D721Med (cell line): ENCODE measurements around the gene FADS2.

Experiments used
- DNase-seq: peaks from one replicate; pipeline ENCODE4 v3.0.0; 2011; ENCODE audit warnings: low spot score; ENCODE audit not compliant: insufficient read length
- FAIRE-seq: peaks from 2 replicates; lab custom pipeline; 2011; peaks lifted over from hg19 to GRCh38; lab: Jason Lieb, UNC
- TF ChIP-seq, protein P1 (sequence below): IDR thresholded peaks from 2 replicates; pipeline ENCODE4 v1.5.1; 2012; ENCODE audit warnings: mild to moderate bottlenecking, control low read depth; ENCODE audit not compliant: insufficient read depth; ENCODE audit errors: missing control alignments

FADS2 gene

DNA sequence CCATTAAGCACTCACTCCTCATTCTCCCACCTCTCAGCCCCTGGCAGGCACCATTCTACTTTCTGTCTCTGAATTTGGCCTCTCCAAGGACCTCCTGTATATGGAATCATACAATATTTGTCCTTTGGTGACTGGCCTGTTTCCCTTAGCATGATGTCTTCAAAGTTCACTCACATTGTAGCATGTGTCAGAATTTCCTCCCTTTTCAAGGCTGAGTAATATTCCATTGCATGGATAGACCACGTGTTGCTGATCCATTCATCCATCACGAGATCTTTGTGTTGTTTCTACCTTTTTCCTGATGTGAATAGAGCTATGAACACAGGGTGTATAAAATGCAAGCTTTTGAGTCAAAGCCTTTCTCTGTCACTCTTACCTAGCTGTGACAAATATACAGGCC lies 11.6 kb downstream of the FADS2 start:
- TF ChIP-seq, protein P1, sequence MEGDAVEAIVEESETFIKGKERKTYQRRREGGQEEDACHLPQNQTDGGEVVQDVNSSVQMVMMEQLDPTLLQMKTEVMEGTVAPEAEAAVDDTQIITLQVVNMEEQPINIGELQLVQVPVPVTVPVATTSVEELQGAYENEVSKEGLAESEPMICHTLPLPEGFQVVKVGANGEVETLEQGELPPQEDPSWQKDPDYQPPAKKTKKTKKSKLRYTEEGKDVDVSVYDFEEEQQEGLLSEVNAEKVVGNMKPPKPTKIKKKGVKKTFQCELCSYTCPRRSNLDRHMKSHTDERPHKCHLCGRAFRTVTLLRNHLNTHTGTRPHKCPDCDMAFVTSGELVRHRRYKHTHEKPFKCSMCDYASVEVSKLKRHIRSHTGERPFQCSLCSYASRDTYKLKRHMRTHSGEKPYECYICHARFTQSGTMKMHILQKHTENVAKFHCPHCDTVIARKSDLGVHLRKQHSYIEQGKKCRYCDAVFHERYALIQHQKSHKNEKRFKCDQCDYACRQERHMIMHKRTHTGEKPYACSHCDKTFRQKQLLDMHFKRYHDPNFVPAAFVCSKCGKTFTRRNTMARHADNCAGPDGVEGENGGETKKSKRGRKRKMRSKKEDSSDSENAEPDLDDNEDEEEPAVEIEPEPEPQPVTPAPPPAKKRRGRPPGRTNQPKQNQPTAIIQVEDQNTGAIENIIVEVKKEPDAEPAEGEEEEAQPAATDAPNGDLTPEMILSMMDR: no peak
- no peak for FAIRE-seq
- no peak for DNase-seq

DNA sequence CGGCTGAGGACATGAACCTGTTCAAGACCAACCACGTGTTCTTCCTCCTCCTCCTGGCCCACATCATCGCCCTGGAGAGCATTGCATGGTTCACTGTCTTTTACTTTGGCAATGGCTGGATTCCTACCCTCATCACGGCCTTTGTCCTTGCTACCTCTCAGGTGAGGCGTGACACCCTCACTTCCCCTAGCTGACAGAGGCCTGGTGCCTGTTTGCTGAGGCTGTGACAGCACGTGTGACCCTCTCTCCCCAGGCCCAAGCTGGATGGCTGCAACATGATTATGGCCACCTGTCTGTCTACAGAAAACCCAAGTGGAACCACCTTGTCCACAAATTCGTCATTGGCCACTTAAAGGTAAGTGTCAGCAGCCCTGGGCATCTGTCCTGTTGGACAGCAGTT lies 12.3 kb downstream of the FADS2 start:
- TF ChIP-seq, protein P1: no peak
- no peak for FAIRE-seq
- DNase-seq: no peak

DNA sequence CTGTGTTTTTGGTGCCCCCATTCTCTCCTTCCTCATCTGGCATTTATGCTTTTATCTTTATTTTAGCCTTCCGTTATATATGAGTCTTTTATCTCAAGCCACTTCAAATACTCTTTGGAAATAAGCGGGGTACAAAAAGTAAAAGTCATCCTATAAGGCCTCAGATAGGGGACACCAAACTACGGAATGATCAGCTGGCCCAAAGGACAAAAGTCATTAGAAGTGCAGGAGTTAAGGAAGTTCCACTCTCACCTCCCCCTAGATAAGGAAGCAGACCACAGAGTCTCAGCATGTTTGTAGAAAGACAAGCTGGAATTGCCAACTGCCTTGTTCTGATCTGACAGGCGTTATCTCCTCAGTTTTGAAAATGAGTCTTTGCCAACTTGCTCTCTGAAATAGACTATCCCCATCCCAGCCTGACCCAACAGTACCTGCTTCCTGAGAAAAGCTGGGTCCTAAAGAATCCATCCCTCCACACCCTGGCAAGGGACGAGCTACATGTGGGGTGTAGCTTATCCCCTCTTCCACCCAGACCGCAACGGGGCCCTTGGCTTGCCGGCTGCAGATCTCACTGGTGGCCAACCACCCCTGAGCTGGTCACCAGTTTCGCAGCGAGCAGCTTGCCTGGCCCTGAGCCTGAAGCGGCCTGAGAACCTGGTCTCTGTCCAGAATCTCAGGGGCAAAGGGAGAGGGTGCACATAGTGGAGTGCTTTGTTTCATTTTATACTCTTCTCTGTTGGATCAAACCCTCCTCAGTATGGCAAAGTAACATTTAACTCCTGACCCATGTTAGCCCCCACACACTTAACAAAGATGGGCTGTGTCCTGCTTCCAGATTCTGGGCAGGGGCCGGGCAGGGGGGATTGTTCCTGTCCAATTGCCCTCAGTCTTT lies 13.8 kb downstream of the FADS2 start:
- FAIRE-seq: no peak
- no peak for DNase-seq
- TF ChIP-seq, protein P1: no peak

DNA sequence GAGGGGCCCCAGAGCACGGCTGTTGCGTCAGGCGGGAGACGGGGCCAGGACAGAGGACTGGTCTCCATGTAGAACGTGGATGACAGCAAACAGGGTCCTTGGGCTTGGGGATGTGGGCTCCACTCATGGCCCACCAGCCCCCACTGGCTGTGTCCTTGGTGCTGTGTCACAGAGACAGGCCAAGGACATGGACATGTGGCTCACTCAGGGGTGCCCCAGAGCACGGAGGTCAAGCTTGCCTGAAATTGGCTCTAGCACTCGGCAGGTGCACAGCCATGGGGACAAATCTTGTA lies 14.4 kb downstream of the FADS2 start:
- FAIRE-seq: no peak
- TF ChIP-seq, protein P1: no peak
- DNase-seq: no peak

GRCh38 chr11:61844909-61845565 lies 16.9 kb downstream of the FADS2 start:
- no peak for FAIRE-seq
- TF ChIP-seq, protein P1: no peak
- no peak for DNase-seq

DNA sequence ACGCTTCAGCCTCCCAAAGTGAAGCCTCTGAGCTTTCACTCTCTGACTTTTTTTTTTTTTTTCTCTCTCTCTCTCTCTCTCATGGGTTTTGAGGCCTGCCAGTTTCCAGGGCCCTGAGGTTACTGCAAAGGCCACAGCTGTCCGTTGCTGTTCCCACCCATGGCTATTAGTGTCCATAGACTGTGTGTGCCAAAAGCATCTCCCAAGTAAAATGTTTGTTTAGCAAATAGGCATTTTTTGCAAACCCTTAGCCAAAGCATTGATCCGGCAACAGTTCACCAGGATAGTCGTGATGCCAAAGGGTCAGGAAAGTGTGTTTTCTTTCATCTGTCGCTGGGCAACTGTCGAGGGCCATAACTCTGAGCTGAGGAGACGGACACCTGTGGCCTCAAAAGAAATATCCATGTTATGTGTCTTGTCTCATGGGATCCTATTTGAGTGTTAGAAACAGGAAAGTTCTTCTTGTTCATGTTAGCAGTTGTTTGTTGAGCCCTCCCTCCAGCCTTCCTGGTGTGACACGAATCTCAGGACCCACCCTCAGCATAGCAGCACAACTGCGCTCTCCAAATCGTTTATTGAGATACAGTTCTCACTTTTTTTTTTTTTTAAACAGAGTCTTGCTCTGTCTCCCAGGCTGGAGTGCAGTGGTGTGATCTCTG lies 18.4 kb downstream of the FADS2 start:
- FAIRE-seq (no peak), DNase-seq (no peak)
- TF ChIP-seq, protein P1: no peak
